ENCODE data around the gene NTNG1.
A peak's percentile ranks its signal among the peaks of the same experiment; 100 is the strongest.

NTNG1 gene

GRCh38 chr1:107105914-107106313 lies 34.9 kb upstream of the NTNG1 start:
- Histone ChIP-seq H3K27ac (ENCODE audit: insufficient read depth in 1 of 2, low read depth in 1 of 2, low read length in 2 of 2, poor library complexity in 1 of 2, severe bottlenecking in 2 of 2) (no peak overlapping the region), H3K27me3 (replicated peaks in 2 of 5; ENCODE audit: control insufficient read depth in 4 of 5, insufficient read depth in 5 of 5, low read length in 4 of 5) (peaks cover 0 to 2% (median 0%) of the 10 kb centered on the region in 5 experiments), H3K36me3 (ENCODE audit: control insufficient read depth in 4 of 4, insufficient read depth in 4 of 4, low read length in 3 of 4) (no peaks in the 10 kb centered on the region), H3K4me1 (ENCODE audit: control extremely low read depth in 1 of 4, control insufficient read depth in 4 of 4, insufficient read depth in 4 of 4, low read length in 3 of 4) (no peaks in the 10 kb centered on the region), H3K4me3 (ENCODE audit: control insufficient read depth in 1 of 7, extremely low read depth in 1 of 7, insufficient read depth in 4 of 7, low read depth in 2 of 7, low read length in 6 of 7) (no peak overlapping the region), H3K9me3 (ENCODE audit: control extremely low read depth in 1 of 5, control insufficient read depth in 4 of 5, insufficient read depth in 2 of 5, low read depth in 1 of 5, low read length in 4 of 5) (no peaks in the 10 kb centered on the region)
- WGBS (ENCODE audit: insufficient coverage) = 93% methylated on average over 3 of the region's 3 CpGs
- CTCF ChIA-PET = no interaction called here
- POLR2A ChIA-PET = no interaction called here
- no peak for DNase-seq

- Histone ChIP-seq H3K9me3 (ENCODE audit: control extremely low read depth in 1 of 5, control insufficient read depth in 4 of 5, insufficient read depth in 2 of 5, low read depth in 1 of 5, low read length in 4 of 5) (no peaks in the 10 kb centered on the region), H3K4me3 (ENCODE audit: control insufficient read depth in 1 of 7, extremely low read depth in 1 of 7, insufficient read depth in 4 of 7, low read depth in 2 of 7, low read length in 6 of 7) (no peak overlapping the region), H3K27ac (ENCODE audit: insufficient read depth in 1 of 2, low read depth in 1 of 2, low read length in 2 of 2, poor library complexity in 1 of 2, severe bottlenecking in 2 of 2) (no peak overlapping the region), H3K4me1 (ENCODE audit: control extremely low read depth in 1 of 4, control insufficient read depth in 4 of 4, insufficient read depth in 4 of 4, low read length in 3 of 4) (no peaks in the 10 kb centered on the region), H3K36me3 (ENCODE audit: control insufficient read depth in 4 of 4, insufficient read depth in 4 of 4, low read length in 3 of 4) (no peaks in the 10 kb centered on the region), H3K27me3 (replicated peaks in 2 of 5; ENCODE audit: control insufficient read depth in 4 of 5, insufficient read depth in 5 of 5, low read length in 4 of 5) (peaks cover 0 to 2% (median 0%) of the 10 kb centered on the region in 5 experiments)
- POLR2A ChIA-PET = no interaction called here
- WGBS (ENCODE audit: insufficient coverage) = 83% methylated on average over 1 of the region's 4 CpGs
- no peak for DNase-seq
- CTCF ChIA-PET = no interaction called here
Measured at GRCh38 chr1:107110326-107110725, 30.5 kb upstream of the NTNG1 start.

GRCh38 chr1:107116306-107116790 lies 24.5 kb upstream of the NTNG1 start:
- Histone ChIP-seq H3K4me3 (ENCODE audit: control insufficient read depth in 1 of 7, extremely low read depth in 1 of 7, insufficient read depth in 4 of 7, low read depth in 2 of 7, low read length in 6 of 7) (no peak overlapping the region), H3K4me1 (ENCODE audit: control extremely low read depth in 1 of 4, control insufficient read depth in 4 of 4, insufficient read depth in 4 of 4, low read length in 3 of 4) (no peaks in the 10 kb centered on the region), H3K9me3 (ENCODE audit: control extremely low read depth in 1 of 5, control insufficient read depth in 4 of 5, insufficient read depth in 2 of 5, low read depth in 1 of 5, low read length in 4 of 5) (no peaks in the 10 kb centered on the region), H3K27me3 (replicated peaks in 2 of 5; ENCODE audit: control insufficient read depth in 4 of 5, insufficient read depth in 5 of 5, low read length in 4 of 5) (peaks cover 0 to 2% (median 0%) of the 10 kb centered on the region in 5 experiments), H3K36me3 (ENCODE audit: control insufficient read depth in 4 of 4, insufficient read depth in 4 of 4, low read length in 3 of 4) (no peaks in the 10 kb centered on the region), H3K27ac (ENCODE audit: insufficient read depth in 1 of 2, low read depth in 1 of 2, low read length in 2 of 2, poor library complexity in 1 of 2, severe bottlenecking in 2 of 2) (no peak overlapping the region)
- POLR2A ChIA-PET = no interaction called here
- DNase-seq = no peak
- CTCF ChIA-PET = no interaction called here

- Histone ChIP-seq H3K27me3 (replicated peaks in 2 of 5; ENCODE audit: control insufficient read depth in 4 of 5, insufficient read depth in 5 of 5, low read length in 4 of 5) (peaks cover 0 to 10% (median 2%) of the 10 kb centered on the region in 5 experiments), H3K9me3 (ENCODE audit: control extremely low read depth in 1 of 5, control insufficient read depth in 4 of 5, insufficient read depth in 2 of 5, low read depth in 1 of 5, low read length in 4 of 5) (no peaks in the 10 kb centered on the region), H3K4me1 (ENCODE audit: control extremely low read depth in 1 of 4, control insufficient read depth in 4 of 4, insufficient read depth in 4 of 4, low read length in 3 of 4) (no peaks in the 10 kb centered on the region), H3K36me3 (ENCODE audit: control insufficient read depth in 4 of 4, insufficient read depth in 4 of 4, low read length in 3 of 4) (no peaks in the 10 kb centered on the region), H3K4me3 (ENCODE audit: control insufficient read depth in 1 of 7, extremely low read depth in 1 of 7, insufficient read depth in 4 of 7, low read depth in 2 of 7, low read length in 6 of 7) (no peak overlapping the region), H3K27ac (ENCODE audit: insufficient read depth in 1 of 2, low read depth in 1 of 2, low read length in 2 of 2, poor library complexity in 1 of 2, severe bottlenecking in 2 of 2) (no peak overlapping the region)
- ChIA-PET POLR2A (no interaction called here), CTCF (no interaction called here)
- 91% methylated on average over 2 of the region's 3 CpGs for WGBS (ENCODE audit: insufficient coverage)
- DNase-seq = no peak
Measured at GRCh38 chr1:107122225-107122624, 18.6 kb upstream of the NTNG1 start.

- Histone ChIP-seq H3K9me3 (ENCODE audit: control extremely low read depth in 1 of 5, control insufficient read depth in 4 of 5, insufficient read depth in 2 of 5, low read depth in 1 of 5, low read length in 4 of 5) (no peaks in the 10 kb centered on the region), H3K27ac (ENCODE audit: insufficient read depth in 1 of 2, low read depth in 1 of 2, low read length in 2 of 2, poor library complexity in 1 of 2, severe bottlenecking in 2 of 2) (no peak overlapping the region), H3K27me3 (replicated peaks in 2 of 5; ENCODE audit: control insufficient read depth in 4 of 5, insufficient read depth in 5 of 5, low read length in 4 of 5) (peaks cover 0 to 10% (median 2%) of the 10 kb centered on the region in 5 experiments), H3K36me3 (ENCODE audit: control insufficient read depth in 4 of 4, insufficient read depth in 4 of 4, low read length in 3 of 4) (no peaks in the 10 kb centered on the region), H3K4me3 (ENCODE audit: control insufficient read depth in 1 of 7, extremely low read depth in 1 of 7, insufficient read depth in 4 of 7, low read depth in 2 of 7, low read length in 6 of 7) (no peak overlapping the region), H3K4me1 (ENCODE audit: control extremely low read depth in 1 of 4, control insufficient read depth in 4 of 4, insufficient read depth in 4 of 4, low read length in 3 of 4) (no peaks in the 10 kb centered on the region)
- CTCF ChIA-PET = no interaction called here
- no peak for DNase-seq
- 100% methylated on average over 1 of the region's 1 CpG for WGBS (ENCODE audit: insufficient coverage)
- POLR2A ChIA-PET = no interaction called here
Measured at GRCh38 chr1:107123741-107124140, 17.1 kb upstream of the NTNG1 start.

- Histone ChIP-seq H3K4me1 (ENCODE audit: control extremely low read depth in 1 of 4, control insufficient read depth in 4 of 4, insufficient read depth in 4 of 4, low read length in 3 of 4) (no peaks in the 10 kb centered on the region), H3K9me3 (ENCODE audit: control extremely low read depth in 1 of 5, control insufficient read depth in 4 of 5, insufficient read depth in 2 of 5, low read depth in 1 of 5, low read length in 4 of 5) (no peaks in the 10 kb centered on the region), H3K4me3 (ENCODE audit: control insufficient read depth in 1 of 7, extremely low read depth in 1 of 7, insufficient read depth in 4 of 7, low read depth in 2 of 7, low read length in 6 of 7) (no peak overlapping the region), H3K27me3 (replicated peaks in 2 of 5; ENCODE audit: control insufficient read depth in 4 of 5, insufficient read depth in 5 of 5, low read length in 4 of 5) (peaks cover 0 to 10% (median 2%) of the 10 kb centered on the region in 5 experiments), H3K27ac (ENCODE audit: insufficient read depth in 1 of 2, low read depth in 1 of 2, low read length in 2 of 2, poor library complexity in 1 of 2, severe bottlenecking in 2 of 2) (no peak overlapping the region), H3K36me3 (ENCODE audit: control insufficient read depth in 4 of 4, insufficient read depth in 4 of 4, low read length in 3 of 4) (no peaks in the 10 kb centered on the region)
- DNase-seq = no peak
- CTCF ChIA-PET = no interaction called here
- POLR2A ChIA-PET = no interaction called here
- WGBS (ENCODE audit: insufficient coverage) = 80% methylated on average over 1 of the region's 2 CpGs
Measured at GRCh38 chr1:107124694-107125093, 16.1 kb upstream of the NTNG1 start.

- Histone ChIP-seq H3K27ac (ENCODE audit: insufficient read depth in 1 of 2, low read depth in 1 of 2, low read length in 2 of 2, poor library complexity in 1 of 2, severe bottlenecking in 2 of 2) (no peak overlapping the region), H3K36me3 (ENCODE audit: control insufficient read depth in 4 of 4, insufficient read depth in 4 of 4, low read length in 3 of 4) (no peaks in the 10 kb centered on the region), H3K4me3 (ENCODE audit: control insufficient read depth in 1 of 7, extremely low read depth in 1 of 7, insufficient read depth in 4 of 7, low read depth in 2 of 7, low read length in 6 of 7) (no peak overlapping the region), H3K9me3 (ENCODE audit: control extremely low read depth in 1 of 5, control insufficient read depth in 4 of 5, insufficient read depth in 2 of 5, low read depth in 1 of 5, low read length in 4 of 5) (no peaks in the 10 kb centered on the region), H3K27me3 (replicated peaks in 2 of 5; ENCODE audit: control insufficient read depth in 4 of 5, insufficient read depth in 5 of 5, low read length in 4 of 5) (peaks cover 0 to 9% (median 2%) of the 10 kb centered on the region in 5 experiments), H3K4me1 (ENCODE audit: control extremely low read depth in 1 of 4, control insufficient read depth in 4 of 4, insufficient read depth in 4 of 4, low read length in 3 of 4) (no peaks in the 10 kb centered on the region)
- WGBS (ENCODE audit: insufficient coverage) = no CpG with 5 or more reads among the region's 1 CpG
- ChIA-PET CTCF (no interaction called here), POLR2A (no interaction called here)
- DNase-seq = peak in 1 of 3 donors; percentile 16
Measured at GRCh38 chr1:107132195-107132594, 8.6 kb upstream of the NTNG1 start.

Data from common myeloid progenitor, CD34-positive (primary cell).